WTC11 (cell line): ENCODE measurements around the gene INSM2. TPM values are rescaled to one million over a fixed set of nuclear protein-coding genes. Genes with fewer than 3 reads are reported as not detected.

Experiments
- ATAC-seq: fragments of 200-7000 bp; cut with Tn5 transposase; 2 replicates; pipeline ENCODE4 v1.10.0; 2021; ENCODE audit warnings: mild to moderate bottlenecking, moderate library complexity
- CTCF ChIA-PET: fragments of 300-600 bp; sonication (Branson Sonifier 250); formaldehyde crosslinking; loops from one replicate; lab custom pipeline; 2021; ENCODE audit warnings: antibody characterized with exemption; lab: Charles Lee
- POLR2A ChIA-PET: fragments of 350-600 bp; sonication (Branson Sonifier 250); formaldehyde crosslinking; loops from one replicate; lab custom pipeline; 2021; ENCODE audit warnings: antibody characterized with exemption; lab: Charles Lee
- DNase-seq: peaks from one replicate; pipeline ENCODE4 v3.0.0; 2021; ENCODE audit warnings: low spot score
- H3K27ac Mint-ChIP-seq: 2 replicates; pipeline ENCODE4 v1.8.0; 2021; ENCODE audit warnings: mixed read lengths
- H3K27me3 Mint-ChIP-seq: 2 replicates; pipeline ENCODE4 v1.8.0; 2021; ENCODE audit warnings: low read depth, mild to moderate bottlenecking, moderate library complexity, mixed read lengths
- H3K36me3 Mint-ChIP-seq: 2 replicates; pipeline ENCODE4 v1.8.0; 2021; ENCODE audit warnings: mixed read lengths
- H3K4me1 Mint-ChIP-seq: 2 replicates; pipeline ENCODE4 v1.8.0; 2022; ENCODE audit warnings: mixed read lengths
- H3K4me3 Mint-ChIP-seq: 2 replicates; pipeline ENCODE4 v1.8.0; 2021; ENCODE audit warnings: mild to moderate bottlenecking, moderate library complexity, mixed read lengths
- H3K9me3 Mint-ChIP-seq: 2 replicates; pipeline ENCODE4 v1.8.0; 2021; ENCODE audit warnings: mixed read lengths
- ATF1 ChIP-seq: sonication (generic); formaldehyde crosslinking; IDR thresholded peaks from 2 replicates; pipeline ENCODE4 v1.8.1; 2023; ENCODE audit warnings: mild to moderate bottlenecking, moderate library complexity, missing genetic modification reagents
- CREM ChIP-seq: sonication (generic); formaldehyde crosslinking; IDR thresholded peaks from 2 replicates; pipeline ENCODE4 v1.8.1; 2022; ENCODE audit warnings: mild to moderate bottlenecking, missing genetic modification reagents, moderate library complexity
- FOXJ3 ChIP-seq: sonication (generic); formaldehyde crosslinking; IDR thresholded peaks from 2 replicates; pipeline ENCODE4 v1.9.0; 2021; ENCODE audit warnings: missing genetic modification reagents, mild to moderate bottlenecking, borderline replicate concordance
- NFYB ChIP-seq: sonication (generic); formaldehyde crosslinking; conservative IDR thresholded peaks from 2 replicates; pipeline ENCODE4 v1.8.0; 2022; ENCODE audit warnings: low read depth, missing genetic modification reagents
- OVOL2 ChIP-seq: fragments of 250-450 bp; sonication (Bioruptor Pico); IDR thresholded peaks from 2 replicates; pipeline ENCODE4 v1.9.0; 2021; ENCODE audit warnings: mild to moderate bottlenecking, borderline replicate concordance
- TEAD1 ChIP-seq: sonication (generic); formaldehyde crosslinking; IDR thresholded peaks from 2 replicates; pipeline ENCODE4 v1.8.0; 2022; ENCODE audit warnings: mild to moderate bottlenecking, missing genetic modification reagents
- TP53 ChIP-seq: sonication (generic); formaldehyde crosslinking; IDR thresholded peaks from 2 replicates; pipeline ENCODE4 v1.8.1; 2023; ENCODE audit warnings: mild to moderate bottlenecking, missing genetic modification reagents
- ZNF121 ChIP-seq: sonication (generic); formaldehyde crosslinking; IDR thresholded peaks from 2 replicates; pipeline ENCODE4 v1.8.0; 2023; ENCODE audit warnings: missing genetic modification reagents
- ZNF232 ChIP-seq: sonication (generic); formaldehyde crosslinking; IDR thresholded peaks from 2 replicates; pipeline ENCODE4 v1.8.0; 2022; ENCODE audit warnings: mild to moderate bottlenecking, missing genetic modification reagents
- total RNA-seq: library from RNA; stranded (reverse); gene quantifications from 3 replicates; pipeline ENCODE4 v1.2.3, GENCODE V29; 2021
- TF ChIP-seq, protein P1 (sequence below): sonication (generic); formaldehyde crosslinking; IDR thresholded peaks from 2 replicates; pipeline ENCODE4 v1.8.1; 2023; ENCODE audit warnings: mild to moderate bottlenecking, missing genetic modification reagents
- TF ChIP-seq, protein P2 (sequence below): sonication (generic); formaldehyde crosslinking; IDR thresholded peaks from 2 replicates; pipeline ENCODE4 v1.8.1; 2022; ENCODE audit warnings: mild to moderate bottlenecking, moderate library complexity, missing genetic modification reagents
- TF ChIP-seq, protein P3 (sequence below): sonication (generic); formaldehyde crosslinking; IDR thresholded peaks from 2 replicates; pipeline ENCODE4 v1.8.1; 2022; ENCODE audit warnings: low read depth, missing genetic modification reagents, borderline replicate concordance
- TF ChIP-seq, protein P4 (sequence below): sonication (generic); formaldehyde crosslinking; IDR thresholded peaks from 2 replicates; pipeline ENCODE4 v1.8.1; 2023; ENCODE audit warnings: mild to moderate bottlenecking, missing genetic modification reagents
- TF ChIP-seq, protein P5 (sequence below): sonication (generic); formaldehyde crosslinking; IDR thresholded peaks from 2 replicates; pipeline ENCODE4 v1.8.0; 2022; ENCODE audit warnings: mild to moderate bottlenecking, missing genetic modification reagents
- TF ChIP-seq, protein P6 (sequence below): sonication (generic); formaldehyde crosslinking; IDR thresholded peaks from 2 replicates; pipeline ENCODE4 v1.8.0; 2023; ENCODE audit warnings: missing genetic modification reagents
- TF ChIP-seq, protein P7 (sequence below): fragments of 250-450 bp; sonication (Bioruptor Pico); IDR thresholded peaks from 2 replicates; pipeline ENCODE4 v1.9.0; 2021; ENCODE audit warnings: mild to moderate bottlenecking, borderline replicate concordance

Gene INSM2
- total RNA-seq, 1 experiment from 2014 or later = 0.07 TPM

DNA sequence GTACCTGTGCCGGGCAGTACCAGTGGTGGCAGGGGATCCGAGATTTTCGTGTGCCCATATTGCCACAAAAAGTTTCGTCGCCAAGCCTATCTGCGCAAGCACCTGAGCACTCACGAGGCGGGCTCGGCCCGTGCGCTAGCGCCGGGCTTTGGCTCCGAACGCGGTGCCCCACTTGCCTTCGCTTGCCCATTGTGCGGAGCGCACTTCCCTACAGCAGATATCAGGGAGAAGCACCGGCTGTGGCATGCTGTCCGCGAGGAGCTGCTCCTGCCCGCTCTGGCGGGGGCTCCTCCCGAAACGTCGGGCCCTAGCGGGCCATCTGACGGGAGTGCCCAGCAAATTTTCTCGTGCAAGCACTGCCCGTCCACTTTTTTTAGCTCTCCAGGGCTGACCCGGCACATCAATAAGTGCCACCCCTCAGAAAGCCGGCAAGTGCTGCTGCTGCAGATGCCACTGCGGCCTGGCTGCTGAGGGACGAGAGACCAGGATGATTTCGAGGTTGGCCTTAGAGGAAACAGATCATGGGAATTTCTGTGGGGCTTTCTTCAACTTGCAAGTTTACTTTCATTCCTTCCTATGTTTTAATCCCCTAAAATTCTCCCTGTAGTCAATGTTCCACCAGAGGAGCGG, 1.6 kb downstream of the INSM2 start:
- Mint-ChIP-seq H3K9me3 (no peaks in the 10 kb centered on the region), H3K27ac (no peak overlapping the region), H3K4me1 (peaks cover 11% of the 10 kb centered on the region), H3K4me3 (peak overlapping the region; percentile 64), H3K27me3 (peaks cover 72% of the 10 kb centered on the region), H3K36me3 (no peaks in the 10 kb centered on the region)
- ChIA-PET CTCF (interaction anchor here (0.7 to 1.5 kb wide), 4 partner anchors 32 to 291 kb away, joined by 3 read pairs; partner anchors contain the start of gene BRMS1L), POLR2A (interaction anchor here (0.5 kb wide), 1 partner anchor 721 kb away, joined by 3 read pairs; no protein-coding TSS in a partner anchor)
- ATAC-seq (peak; percentile 40), DNase-seq (peak; percentile 50)
- peak; percentile 41; the same call in 1 of the 2 replicates for TF ChIP-seq CREM (CRISPR knock-in tag)
- TF ChIP-seq, protein P1, sequence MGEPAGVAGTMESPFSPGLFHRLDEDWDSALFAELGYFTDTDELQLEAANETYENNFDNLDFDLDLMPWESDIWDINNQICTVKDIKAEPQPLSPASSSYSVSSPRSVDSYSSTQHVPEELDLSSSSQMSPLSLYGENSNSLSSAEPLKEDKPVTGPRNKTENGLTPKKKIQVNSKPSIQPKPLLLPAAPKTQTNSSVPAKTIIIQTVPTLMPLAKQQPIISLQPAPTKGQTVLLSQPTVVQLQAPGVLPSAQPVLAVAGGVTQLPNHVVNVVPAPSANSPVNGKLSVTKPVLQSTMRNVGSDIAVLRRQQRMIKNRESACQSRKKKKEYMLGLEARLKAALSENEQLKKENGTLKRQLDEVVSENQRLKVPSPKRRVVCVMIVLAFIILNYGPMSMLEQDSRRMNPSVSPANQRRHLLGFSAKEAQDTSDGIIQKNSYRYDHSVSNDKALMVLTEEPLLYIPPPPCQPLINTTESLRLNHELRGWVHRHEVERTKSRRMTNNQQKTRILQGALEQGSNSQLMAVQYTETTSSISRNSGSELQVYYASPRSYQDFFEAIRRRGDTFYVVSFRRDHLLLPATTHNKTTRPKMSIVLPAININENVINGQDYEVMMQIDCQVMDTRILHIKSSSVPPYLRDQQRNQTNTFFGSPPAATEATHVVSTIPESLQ = no peak
- TF ChIP-seq, protein P2, sequence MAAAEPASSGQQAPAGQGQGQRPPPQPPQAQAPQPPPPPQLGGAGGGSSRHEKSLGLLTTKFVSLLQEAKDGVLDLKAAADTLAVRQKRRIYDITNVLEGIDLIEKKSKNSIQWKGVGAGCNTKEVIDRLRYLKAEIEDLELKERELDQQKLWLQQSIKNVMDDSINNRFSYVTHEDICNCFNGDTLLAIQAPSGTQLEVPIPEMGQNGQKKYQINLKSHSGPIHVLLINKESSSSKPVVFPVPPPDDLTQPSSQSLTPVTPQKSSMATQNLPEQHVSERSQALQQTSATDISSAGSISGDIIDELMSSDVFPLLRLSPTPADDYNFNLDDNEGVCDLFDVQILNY (CRISPR knock-in tag) = no peak
- TF ChIP-seq, protein P3, sequence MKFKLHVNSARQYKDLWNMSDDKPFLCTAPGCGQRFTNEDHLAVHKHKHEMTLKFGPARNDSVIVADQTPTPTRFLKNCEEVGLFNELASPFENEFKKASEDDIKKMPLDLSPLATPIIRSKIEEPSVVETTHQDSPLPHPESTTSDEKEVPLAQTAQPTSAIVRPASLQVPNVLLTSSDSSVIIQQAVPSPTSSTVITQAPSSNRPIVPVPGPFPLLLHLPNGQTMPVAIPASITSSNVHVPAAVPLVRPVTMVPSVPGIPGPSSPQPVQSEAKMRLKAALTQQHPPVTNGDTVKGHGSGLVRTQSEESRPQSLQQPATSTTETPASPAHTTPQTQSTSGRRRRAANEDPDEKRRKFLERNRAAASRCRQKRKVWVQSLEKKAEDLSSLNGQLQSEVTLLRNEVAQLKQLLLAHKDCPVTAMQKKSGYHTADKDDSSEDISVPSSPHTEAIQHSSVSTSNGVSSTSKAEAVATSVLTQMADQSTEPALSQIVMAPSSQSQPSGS (CRISPR knock-in tag) = no peak
- no peak for TF ChIP-seq TEAD1 (CRISPR knock-in tag)

DNA sequence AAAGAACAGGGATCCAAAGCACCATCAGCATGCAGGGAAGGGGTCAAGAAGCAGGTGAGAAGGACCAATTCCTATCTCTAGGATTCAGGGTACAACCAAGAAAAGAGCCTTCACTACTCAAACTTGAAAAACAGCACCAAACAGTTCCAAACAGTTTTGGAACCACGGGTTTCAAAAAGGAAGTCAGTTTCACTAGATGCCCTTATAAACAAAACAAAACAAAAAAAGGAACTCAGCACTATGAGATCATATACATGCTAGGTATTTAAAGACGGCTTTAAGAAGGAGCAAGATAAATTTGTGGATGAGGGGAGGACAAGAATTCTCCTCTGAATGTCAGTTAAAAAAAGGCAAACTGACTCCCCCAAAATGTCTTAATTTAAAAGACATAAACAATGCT, 6.0 kb downstream of the INSM2 start:
- TF ChIP-seq TP53 (no peak), NFYB (CRISPR knock-in tag) (no peak)
- TF ChIP-seq, protein P3 (CRISPR knock-in tag) = no peak
- DNase-seq = no peak
- H3K27me3 Mint-ChIP-seq = peaks cover 32% of the 10 kb centered on the region
- no peak overlapping the region for H3K27ac Mint-ChIP-seq
- ChIA-PET CTCF (no interaction called here), POLR2A (no interaction called here)
- no peak for ATAC-seq
- no peaks in the 10 kb centered on the region for H3K36me3 Mint-ChIP-seq
- peaks cover 6% of the 10 kb centered on the region for H3K4me1 Mint-ChIP-seq
- H3K4me3 Mint-ChIP-seq = no peak overlapping the region
- no peaks in the 10 kb centered on the region for H3K9me3 Mint-ChIP-seq

DNA sequence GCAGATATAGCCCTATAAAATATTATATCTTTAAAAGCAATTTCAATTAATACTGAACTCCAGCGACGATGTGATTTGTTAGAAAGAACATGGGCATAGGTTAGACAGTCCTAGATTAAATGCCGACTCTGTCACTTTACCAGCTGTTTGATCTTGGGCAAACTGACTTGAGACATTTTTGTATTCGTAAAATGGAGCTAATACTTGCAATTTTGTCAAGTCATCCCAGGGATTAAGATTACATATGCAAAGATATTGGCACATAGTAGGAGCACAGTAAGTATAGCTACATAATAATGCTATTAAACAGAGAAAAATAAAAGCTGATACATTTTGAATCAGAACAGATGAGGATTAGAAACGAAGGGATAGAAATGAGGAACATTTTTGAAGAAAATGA, 9.0 kb downstream of the INSM2 start:
- no peak overlapping the region for H3K4me3 Mint-ChIP-seq
- ATAC-seq = no peak
- no peaks in the 10 kb centered on the region for H3K9me3 Mint-ChIP-seq
- no peaks in the 10 kb centered on the region for H3K4me1 Mint-ChIP-seq
- peaks cover 4% of the 10 kb centered on the region for H3K27me3 Mint-ChIP-seq
- POLR2A ChIA-PET = no interaction called here
- H3K36me3 Mint-ChIP-seq = no peaks in the 10 kb centered on the region
- CTCF ChIA-PET = no interaction called here
- no peak overlapping the region for H3K27ac Mint-ChIP-seq
- DNase-seq = no peak
- TF ChIP-seq FOXJ3 (CRISPR knock-in tag) = no peak
- no peak for TF ChIP-seq ZNF121 (CRISPR knock-in tag)
- TF ChIP-seq, protein P4, sequence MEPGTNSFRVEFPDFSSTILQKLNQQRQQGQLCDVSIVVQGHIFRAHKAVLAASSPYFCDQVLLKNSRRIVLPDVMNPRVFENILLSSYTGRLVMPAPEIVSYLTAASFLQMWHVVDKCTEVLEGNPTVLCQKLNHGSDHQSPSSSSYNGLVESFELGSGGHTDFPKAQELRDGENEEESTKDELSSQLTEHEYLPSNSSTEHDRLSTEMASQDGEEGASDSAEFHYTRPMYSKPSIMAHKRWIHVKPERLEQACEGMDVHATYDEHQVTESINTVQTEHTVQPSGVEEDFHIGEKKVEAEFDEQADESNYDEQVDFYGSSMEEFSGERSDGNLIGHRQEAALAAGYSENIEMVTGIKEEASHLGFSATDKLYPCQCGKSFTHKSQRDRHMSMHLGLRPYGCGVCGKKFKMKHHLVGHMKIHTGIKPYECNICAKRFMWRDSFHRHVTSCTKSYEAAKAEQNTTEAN (CRISPR knock-in tag) = no peak
- TF ChIP-seq, protein P5, sequence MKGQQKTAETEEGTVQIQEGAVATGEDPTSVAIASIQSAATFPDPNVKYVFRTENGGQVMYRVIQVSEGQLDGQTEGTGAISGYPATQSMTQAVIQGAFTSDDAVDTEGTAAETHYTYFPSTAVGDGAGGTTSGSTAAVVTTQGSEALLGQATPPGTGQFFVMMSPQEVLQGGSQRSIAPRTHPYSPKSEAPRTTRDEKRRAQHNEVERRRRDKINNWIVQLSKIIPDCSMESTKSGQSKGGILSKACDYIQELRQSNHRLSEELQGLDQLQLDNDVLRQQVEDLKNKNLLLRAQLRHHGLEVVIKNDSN (CRISPR knock-in tag) = no peak
- no peak for TF ChIP-seq OVOL2 (CRISPR knock-in tag)
- no peak for TF ChIP-seq CREM (CRISPR knock-in tag)
- TF ChIP-seq, protein P6, sequence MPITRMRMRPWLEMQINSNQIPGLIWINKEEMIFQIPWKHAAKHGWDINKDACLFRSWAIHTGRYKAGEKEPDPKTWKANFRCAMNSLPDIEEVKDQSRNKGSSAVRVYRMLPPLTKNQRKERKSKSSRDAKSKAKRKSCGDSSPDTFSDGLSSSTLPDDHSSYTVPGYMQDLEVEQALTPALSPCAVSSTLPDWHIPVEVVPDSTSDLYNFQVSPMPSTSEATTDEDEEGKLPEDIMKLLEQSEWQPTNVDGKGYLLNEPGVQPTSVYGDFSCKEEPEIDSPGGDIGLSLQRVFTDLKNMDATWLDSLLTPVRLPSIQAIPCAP (CRISPR knock-in tag) = no peak
- TF ChIP-seq, protein P7, sequence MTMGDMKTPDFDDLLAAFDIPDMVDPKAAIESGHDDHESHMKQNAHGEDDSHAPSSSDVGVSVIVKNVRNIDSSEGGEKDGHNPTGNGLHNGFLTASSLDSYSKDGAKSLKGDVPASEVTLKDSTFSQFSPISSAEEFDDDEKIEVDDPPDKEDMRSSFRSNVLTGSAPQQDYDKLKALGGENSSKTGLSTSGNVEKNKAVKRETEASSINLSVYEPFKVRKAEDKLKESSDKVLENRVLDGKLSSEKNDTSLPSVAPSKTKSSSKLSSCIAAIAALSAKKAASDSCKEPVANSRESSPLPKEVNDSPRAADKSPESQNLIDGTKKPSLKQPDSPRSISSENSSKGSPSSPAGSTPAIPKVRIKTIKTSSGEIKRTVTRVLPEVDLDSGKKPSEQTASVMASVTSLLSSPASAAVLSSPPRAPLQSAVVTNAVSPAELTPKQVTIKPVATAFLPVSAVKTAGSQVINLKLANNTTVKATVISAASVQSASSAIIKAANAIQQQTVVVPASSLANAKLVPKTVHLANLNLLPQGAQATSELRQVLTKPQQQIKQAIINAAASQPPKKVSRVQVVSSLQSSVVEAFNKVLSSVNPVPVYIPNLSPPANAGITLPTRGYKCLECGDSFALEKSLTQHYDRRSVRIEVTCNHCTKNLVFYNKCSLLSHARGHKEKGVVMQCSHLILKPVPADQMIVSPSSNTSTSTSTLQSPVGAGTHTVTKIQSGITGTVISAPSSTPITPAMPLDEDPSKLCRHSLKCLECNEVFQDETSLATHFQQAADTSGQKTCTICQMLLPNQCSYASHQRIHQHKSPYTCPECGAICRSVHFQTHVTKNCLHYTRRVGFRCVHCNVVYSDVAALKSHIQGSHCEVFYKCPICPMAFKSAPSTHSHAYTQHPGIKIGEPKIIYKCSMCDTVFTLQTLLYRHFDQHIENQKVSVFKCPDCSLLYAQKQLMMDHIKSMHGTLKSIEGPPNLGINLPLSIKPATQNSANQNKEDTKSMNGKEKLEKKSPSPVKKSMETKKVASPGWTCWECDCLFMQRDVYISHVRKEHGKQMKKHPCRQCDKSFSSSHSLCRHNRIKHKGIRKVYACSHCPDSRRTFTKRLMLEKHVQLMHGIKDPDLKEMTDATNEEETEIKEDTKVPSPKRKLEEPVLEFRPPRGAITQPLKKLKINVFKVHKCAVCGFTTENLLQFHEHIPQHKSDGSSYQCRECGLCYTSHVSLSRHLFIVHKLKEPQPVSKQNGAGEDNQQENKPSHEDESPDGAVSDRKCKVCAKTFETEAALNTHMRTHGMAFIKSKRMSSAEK (CRISPR knock-in tag) = no peak
- TF ChIP-seq ATF1 (CRISPR knock-in tag) = no peak
- TF ChIP-seq ZNF232 (CRISPR knock-in tag) = no peak
